Suprapubic skin (tissue), 4 donors: ENCODE results near the gene WDR87.

Experiments used
- CTCF ChIP-seq, 2 donors: fragments of 200-600 bp in 1 of 2; fragments of 450-650 bp in 1 of 2; sonication (generic) in 1 of 2; IDR thresholded peaks; one replicate each; pipeline ENCODE4 v1.5.1; 2016 to 2019; ENCODE audit warnings: antibody characterized with exemption in 2 of 2, mild to moderate bottlenecking in 1 of 2, moderate library complexity in 1 of 2
- EP300 ChIP-seq: sonication (generic); formaldehyde crosslinking; IDR thresholded peaks from one replicate; pipeline ENCODE4 v1.6.1; 2017; ENCODE audit warnings: antibody characterized with exemption
- POLR2A ChIP-seq, 2 donors: fragments of 450-650 bp; IDR thresholded peaks; one replicate each; pipeline ENCODE4 v1.6.1; 2017; ENCODE audit warnings: antibody characterized with exemption in 2 of 2, mild to moderate bottlenecking in 2 of 2, moderate library complexity in 2 of 2
- POLR2AphosphoS5 ChIP-seq, 3 donors: sonication (generic); formaldehyde crosslinking; IDR thresholded peaks; one replicate each; pipeline ENCODE4 v1.6.1; 2017; ENCODE audit warnings: antibody characterized with exemption in 3 of 3

- TF ChIP-seq CTCF (IDR thresholded peaks at IDR 0.05) (no peak), POLR2AphosphoS5 (IDR thresholded peaks at IDR 0.05) (no peak), POLR2A (IDR thresholded peaks at IDR 0.05) (no peak), EP300 (no peak)
Observed at GRCh38 chr19:37905946-37906868, at the start of gene WDR87.
